OCI-LY3 (cell line): ENCODE data around the gene CHCHD10.

ENCODE experiments used
- H2AFZ ChIP-seq: fragments of 200-600, 300-600 bp; shearing (Covaris generic); 2 replicates; pipeline ENCODE4 v1.6.0; 2014; ENCODE audit warnings: antibody characterized with exemption, low read depth, low read length
- H3K27ac ChIP-seq: fragments of 200-600, 300-600 bp; sonication (generic); 2 replicates; pipeline ENCODE4 v1.5.1; 2014; ENCODE audit warnings: mild to moderate bottlenecking, low read length, moderate library complexity, mixed read lengths
- H3K27me3 ChIP-seq: fragments of 200-600, 300-600 bp; sonication (generic); 2 replicates; pipeline ENCODE4 v1.6.1; 2014; ENCODE audit warnings: low read depth, low read length, mixed read lengths
- H3K36me3 ChIP-seq: fragments of 200-600, 300-600 bp; sonication (generic); replicated peaks from 2 replicates; pipeline ENCODE3; 2014; ENCODE audit warnings: low read depth, low read length, mixed read lengths
- H3K4me1 ChIP-seq: fragments of 300-600, 200-600 bp; sonication (generic); 2 replicates; pipeline ENCODE4 v1.6.1; 2014; ENCODE audit warnings: low read length, mixed read lengths
- H3K4me2 ChIP-seq: fragments of 200-600, 300-600 bp; sonication (generic); 2 replicates; pipeline ENCODE4 v1.6.1; 2014; ENCODE audit warnings: low read length, mixed read lengths
- H3K4me3 ChIP-seq: fragments of 300-600, 200-600 bp; sonication (generic); 2 replicates; pipeline ENCODE4 v1.5.1; 2014; ENCODE audit warnings: antibody characterized with exemption, mild to moderate bottlenecking, low read length, moderate library complexity
- H3K79me2 ChIP-seq: fragments of 300-600, 200-600 bp; shearing (Covaris generic); 2 replicates; pipeline ENCODE4 v1.6.1; 2014; ENCODE audit warnings: mild to moderate bottlenecking, low read length, mixed read lengths
- H3K9ac ChIP-seq: fragments of 300-600, 200-600 bp; shearing (Covaris generic); 2 replicates; pipeline ENCODE4 v1.6.0; 2014; ENCODE audit warnings: mild to moderate bottlenecking, low read length, moderate library complexity
- H3K9me3 ChIP-seq: fragments of 200-600, 300-600 bp; shearing (Covaris generic); 2 replicates; pipeline ENCODE4 v1.6.1; 2014; ENCODE audit warnings: low read length, mixed read lengths; ENCODE audit not compliant: insufficient read depth
- H4K20me1 ChIP-seq: fragments of 200-600, 300-600 bp; sonication (generic); 2 replicates; pipeline ENCODE4 v1.6.1; 2016; ENCODE audit warnings: low read length, mixed read lengths; ENCODE audit not compliant: insufficient read depth
- CTCF ChIP-seq: fragments of 200-600, 300-600 bp; sonication (generic); IDR thresholded peaks from 2 replicates; pipeline ENCODE4 v1.5.1; 2014; ENCODE audit warnings: antibody characterized with exemption, low read length, low read depth
- EZH2phosphoT487 ChIP-seq: fragments of 200-600 bp; shearing (Covaris generic); IDR thresholded peaks from 2 replicates; pipeline ENCODE4 v1.6.1; 2018; ENCODE audit warnings: antibody characterized with exemption, mixed run types, low read depth

The CHCHD10 gene

GRCh38 chr22:23772649-23773473 is 5.1 kb upstream of the CHCHD10 start, which contains the start of gene MMP11:
MMP11 (plus strand) TSS chr22:23772849; CDS start chr22:23772871, 22 bp downstream.
- Histone ChIP-seq H3K79me2 (peaks cover 3% of the 10 kb centered on the region; the same call in 1 of the 2 replicates), H4K20me1 (no peaks in the 10 kb centered on the region), H3K9ac (peak within 1 kb of the TSS; percentile 71), H3K27me3 (peaks cover 6% of the 10 kb centered on the region), H3K4me2 (peak within 1 kb of the TSS; percentile 94), H2AFZ (peak within 1 kb of the TSS; percentile 83), H3K36me3 (no peaks in the 10 kb centered on the region), H3K4me3 (peak within 1 kb of the TSS; percentile 77), H3K4me1 (peaks cover 34% of the 10 kb centered on the region), H3K9me3 (no peaks in the 10 kb centered on the region), H3K27ac (no peak within 1 kb of the TSS)
- TF ChIP-seq CTCF: peak; percentile 27; the same call in 1 of the 2 replicates
- no peak for TF ChIP-seq EZH2phosphoT487

DNA sequence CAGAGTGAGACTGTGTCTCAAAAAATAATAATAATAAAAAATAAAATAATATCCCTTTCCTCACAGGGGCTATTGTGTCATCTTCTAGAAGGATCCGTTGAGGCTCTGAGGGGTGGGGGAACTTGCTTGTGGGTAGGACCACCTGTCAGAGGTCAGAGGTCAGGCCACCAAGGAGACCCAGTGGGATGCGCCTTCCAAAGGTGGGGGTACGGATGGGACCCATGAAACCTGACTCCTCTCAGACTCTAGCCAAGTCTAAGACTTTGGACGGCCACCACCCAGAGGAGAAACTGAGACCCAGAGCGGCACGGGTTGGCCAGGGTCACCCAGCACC is 4.5 kb upstream of the CHCHD10 start:
- Histone ChIP-seq H3K79me2 (peaks cover 9% of the 10 kb centered on the region), H3K4me3 (peak overlapping the region; percentile 77), H4K20me1 (no peaks in the 10 kb centered on the region), H3K27ac (no peak overlapping the region), H3K27me3 (peaks cover 6% of the 10 kb centered on the region), H3K4me2 (peak overlapping the region; percentile 94), H3K36me3 (no peaks in the 10 kb centered on the region), H3K9ac (peak overlapping the region; percentile 71), H3K9me3 (no peaks in the 10 kb centered on the region), H2AFZ (peak overlapping the region; percentile 83; the same call in 1 of the 2 replicates), H3K4me1 (peaks cover 34% of the 10 kb centered on the region)
- TF ChIP-seq EZH2phosphoT487 (no peak), CTCF (no peak)

- Histone ChIP-seq H3K27ac (peak overlapping the region; percentile 34; the same call in 1 of the 2 replicates), H3K4me3 (peak overlapping the region; percentile 0), H3K79me2 (peaks cover 27% of the 10 kb centered on the region), H3K27me3 (peaks cover 6% of the 10 kb centered on the region), H3K4me1 (peaks cover 39% of the 10 kb centered on the region), H2AFZ (0 out of 2 replicates have a peak overlapping the region, but pooled peaks have one; percentile 2), H3K4me2 (peak overlapping the region; percentile 96), H4K20me1 (peaks cover 9% of the 10 kb centered on the region), H3K36me3 (peaks cover 14% of the 10 kb centered on the region), H3K9ac (no peak overlapping the region), H3K9me3 (no peaks in the 10 kb centered on the region)
- no peak for TF ChIP-seq CTCF
- no peak for TF ChIP-seq EZH2phosphoT487
These were observed 1.7 kb upstream of the CHCHD10 start for GRCh38 chr22:23769321-23769965.

GRCh38 chr22:23767303-23767672 is 484 bp downstream of the CHCHD10 start:
- no peaks in the 10 kb centered on the region for H3K9me3 ChIP-seq
- H3K4me3 ChIP-seq: peak overlapping the region; percentile 94
- peaks cover 27% of the 10 kb centered on the region for H3K36me3 ChIP-seq
- peaks cover 33% of the 10 kb centered on the region for H3K4me1 ChIP-seq
- no peaks in the 10 kb centered on the region for H3K27me3 ChIP-seq
- peaks cover 12% of the 10 kb centered on the region for H4K20me1 ChIP-seq
- TF ChIP-seq CTCF (no peak), EZH2phosphoT487 (no peak)
- peaks cover 27% of the 10 kb centered on the region for H3K79me2 ChIP-seq
- H3K27ac ChIP-seq: peak overlapping the region; percentile 46; the same call in 1 of the 2 replicates
- no peak overlapping the region for H2AFZ ChIP-seq
- peak overlapping the region; percentile 80 for H3K9ac ChIP-seq
- peak overlapping the region; percentile 96 for H3K4me2 ChIP-seq
